ENCODE data around the gene PHF11. TPM values are rescaled to one million over a fixed set of nuclear protein-coding genes. Genes with fewer than 3 reads are reported as not detected.
"Not testable (repeated sequence)": the region's sequence is repeated elsewhere in the genome, so short reads cannot be mapped to it uniquely, and the experiment has no call there.

Gene PHF11
- total RNA-seq, 1 experiment from 2014 or later = 75.2 TPM

- H3K4me3 ChIP-seq (ENCODE audit: low read length) = no peak overlapping the region
- H3K9me2 ChIP-seq (replicated peaks; ENCODE audit: insufficient read depth, low read length) = no peaks in the 10 kb centered on the region
- H3K4me1 ChIP-seq (ENCODE audit: low read length) = no peaks in the 10 kb centered on the region
- no peak overlapping the region for H3K9ac ChIP-seq (ENCODE audit: low read length)
- no peak overlapping the region for H2AFZ ChIP-seq (ENCODE audit: low read length)
- no peaks in the 10 kb centered on the region for H3K9me3 ChIP-seq (ENCODE audit: low read length)
- H4K20me1 ChIP-seq (ENCODE audit: insufficient read depth, low read depth, low read length) = no peaks in the 10 kb centered on the region
- H3K36me3 ChIP-seq (ENCODE audit: insufficient read depth, low read length) = peaks cover 41% of the 10 kb centered on the region
- no peak overlapping the region for H3K27ac ChIP-seq (ENCODE audit: low read length)
- no peaks in the 10 kb centered on the region for H3K27me3 ChIP-seq (ENCODE audit: low read length)
- H3K79me2 ChIP-seq (ENCODE audit: low read length) = no peaks in the 10 kb centered on the region
- no peak for DNase-seq
- no peak overlapping the region for H3K4me2 ChIP-seq (ENCODE audit: low read depth, low read length, poor library complexity, severe bottlenecking)
Observed at GRCh38 chr13:49554387-49554786, 58.6 kb downstream of the PHF11 start.

- H3K36me3 ChIP-seq (ENCODE audit: insufficient read depth, low read length) = peaks cover 45% of the 10 kb centered on the region
- no peak overlapping the region for H3K27ac ChIP-seq (ENCODE audit: low read length)
- no peaks in the 10 kb centered on the region for H3K79me2 ChIP-seq (ENCODE audit: low read length)
- H3K4me1 ChIP-seq (ENCODE audit: low read length) = no peaks in the 10 kb centered on the region
- H3K9me2 ChIP-seq (replicated peaks; ENCODE audit: insufficient read depth, low read length) = no peaks in the 10 kb centered on the region
- no peak overlapping the region for H2AFZ ChIP-seq (ENCODE audit: low read length)
- H3K4me2 ChIP-seq (ENCODE audit: low read depth, low read length, poor library complexity, severe bottlenecking) = no peak overlapping the region
- H4K20me1 ChIP-seq (ENCODE audit: insufficient read depth, low read depth, low read length) = no peaks in the 10 kb centered on the region
- H3K9ac ChIP-seq (ENCODE audit: low read length) = no peak overlapping the region
- no peaks in the 10 kb centered on the region for H3K27me3 ChIP-seq (ENCODE audit: low read length)
- no peak overlapping the region for H3K4me3 ChIP-seq (ENCODE audit: low read length)
- H3K9me3 ChIP-seq (ENCODE audit: low read length) = no peaks in the 10 kb centered on the region
- no peak for DNase-seq
Observed at GRCh38 chr13:49559006-49559405, 63.3 kb downstream of the PHF11 start.

DNA sequence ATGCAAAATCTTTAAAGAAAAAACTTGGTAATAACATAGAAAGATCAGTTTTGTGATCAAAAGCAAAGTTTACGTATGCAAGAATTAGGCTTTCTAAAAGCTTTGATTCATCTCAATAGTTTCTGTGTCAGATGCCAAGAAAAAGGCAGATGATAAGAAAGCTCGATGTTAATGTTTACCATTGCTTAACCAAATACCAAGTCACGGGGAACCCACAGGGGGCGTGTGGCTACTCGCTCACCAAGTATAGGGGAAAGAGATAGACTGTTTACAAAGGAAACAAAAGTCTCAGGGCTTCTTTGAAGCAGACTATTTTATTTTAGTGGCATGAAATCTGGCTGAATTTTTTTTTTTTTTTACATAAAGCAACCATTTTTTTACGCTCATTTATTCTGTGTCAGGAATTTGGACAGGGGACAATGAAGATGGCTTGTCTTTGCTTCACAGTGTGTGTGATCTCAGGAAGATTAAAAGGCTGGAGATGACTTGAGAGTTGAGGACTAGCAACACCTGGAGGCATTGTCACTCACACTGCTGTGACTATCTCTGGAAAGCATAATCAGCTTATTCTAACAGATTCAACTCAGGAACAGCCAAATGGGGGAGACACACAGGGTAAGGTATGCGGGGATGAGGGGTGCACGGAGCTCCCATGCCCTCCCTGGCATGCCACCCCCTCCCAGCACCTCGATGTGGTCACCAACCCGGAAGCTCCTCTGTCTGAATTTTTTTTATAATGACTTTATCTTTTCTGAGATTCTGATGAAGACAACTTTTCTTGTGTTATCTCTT lies 64.7 kb downstream of the PHF11 start:
- Histone ChIP-seq H3K9me2 (replicated peaks; ENCODE audit: insufficient read depth, low read length) (no peaks in the 10 kb centered on the region), H3K9ac (ENCODE audit: low read length) (no peak overlapping the region), H2AFZ (ENCODE audit: low read length) (no peak overlapping the region), H3K27ac (ENCODE audit: low read length) (no peak overlapping the region), H3K79me2 (ENCODE audit: low read length) (no peaks in the 10 kb centered on the region), H3K4me1 (ENCODE audit: low read length) (no peaks in the 10 kb centered on the region), H3K36me3 (ENCODE audit: insufficient read depth, low read length) (peaks cover 34% of the 10 kb centered on the region), H3K27me3 (ENCODE audit: low read length) (no peaks in the 10 kb centered on the region), H3K4me3 (ENCODE audit: low read length) (no peak overlapping the region), H3K4me2 (ENCODE audit: low read depth, low read length, poor library complexity, severe bottlenecking) (no peak overlapping the region), H4K20me1 (ENCODE audit: insufficient read depth, low read depth, low read length) (no peaks in the 10 kb centered on the region), H3K9me3 (ENCODE audit: low read length) (no peaks in the 10 kb centered on the region)
- no peak for DNase-seq

DNA sequence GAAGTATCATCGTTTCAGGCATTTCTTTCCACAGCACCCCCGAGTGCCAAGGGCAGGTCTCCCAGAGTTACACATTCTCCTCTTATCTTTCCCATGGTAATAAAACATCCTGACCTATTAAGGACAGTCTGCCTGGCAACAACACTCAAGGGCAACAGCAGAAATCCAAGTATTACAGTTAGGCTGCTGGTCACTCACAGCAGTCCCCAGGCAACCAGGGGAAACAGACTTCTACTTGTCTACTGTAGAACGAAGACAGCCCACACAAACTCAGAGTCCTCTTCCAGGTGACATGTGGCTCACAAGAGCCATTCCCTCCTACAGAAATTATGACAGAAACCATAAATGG lies 65.3 kb downstream of the PHF11 start:
- H3K4me2 ChIP-seq (ENCODE audit: low read depth, low read length, poor library complexity, severe bottlenecking) = no peak overlapping the region
- no peaks in the 10 kb centered on the region for H3K27me3 ChIP-seq (ENCODE audit: low read length)
- H3K9me3 ChIP-seq (ENCODE audit: low read length) = no peaks in the 10 kb centered on the region
- no peaks in the 10 kb centered on the region for H4K20me1 ChIP-seq (ENCODE audit: insufficient read depth, low read depth, low read length)
- H3K4me3 ChIP-seq (ENCODE audit: low read length) = no peak overlapping the region
- no peak overlapping the region for H2AFZ ChIP-seq (ENCODE audit: low read length)
- no peaks in the 10 kb centered on the region for H3K4me1 ChIP-seq (ENCODE audit: low read length)
- H3K36me3 ChIP-seq (ENCODE audit: insufficient read depth, low read length) = peaks cover 29% of the 10 kb centered on the region
- no peak overlapping the region for H3K9ac ChIP-seq (ENCODE audit: low read length)
- no peak overlapping the region for H3K27ac ChIP-seq (ENCODE audit: low read length)
- H3K9me2 ChIP-seq (replicated peaks; ENCODE audit: insufficient read depth, low read length) = no peaks in the 10 kb centered on the region
- no peaks in the 10 kb centered on the region for H3K79me2 ChIP-seq (ENCODE audit: low read length)
- DNase-seq = no peak

DNA sequence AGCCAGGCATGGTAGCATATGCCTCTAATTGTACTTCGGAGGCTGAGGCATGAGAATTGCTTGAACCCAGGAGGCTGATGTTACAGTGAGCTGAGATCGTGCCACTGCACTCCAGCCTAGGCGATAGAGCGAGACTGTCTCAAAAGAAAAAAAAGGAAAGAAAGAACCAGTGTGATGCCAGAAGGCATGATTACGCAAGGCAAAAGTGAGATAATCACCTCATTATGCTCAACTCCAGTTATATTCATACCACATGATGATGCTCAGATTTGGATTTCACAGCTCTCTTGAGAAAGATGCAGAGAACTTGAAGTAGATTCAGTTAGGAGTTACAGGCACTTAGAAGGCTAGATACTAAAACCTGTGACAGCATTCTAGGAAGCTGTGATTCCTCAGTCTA lies 67.8 kb downstream of the PHF11 start:
- no peak overlapping the region for H3K4me2 ChIP-seq (ENCODE audit: low read depth, low read length, poor library complexity, severe bottlenecking)
- peaks cover 3% of the 10 kb centered on the region; the same call in 1 of the 2 replicates for H3K79me2 ChIP-seq (ENCODE audit: low read length)
- no peak for DNase-seq
- H3K9me3 ChIP-seq (ENCODE audit: low read length) = no peaks in the 10 kb centered on the region
- no peak overlapping the region for H3K4me3 ChIP-seq (ENCODE audit: low read length)
- no peaks in the 10 kb centered on the region for H3K27me3 ChIP-seq (ENCODE audit: low read length)
- no peak overlapping the region for H3K9ac ChIP-seq (ENCODE audit: low read length)
- H4K20me1 ChIP-seq (ENCODE audit: insufficient read depth, low read depth, low read length) = no peaks in the 10 kb centered on the region
- no peak overlapping the region for H3K27ac ChIP-seq (ENCODE audit: low read length)
- no peak overlapping the region for H2AFZ ChIP-seq (ENCODE audit: low read length)
- no peaks in the 10 kb centered on the region for H3K4me1 ChIP-seq (ENCODE audit: low read length)
- peaks cover 32% of the 10 kb centered on the region for H3K36me3 ChIP-seq (ENCODE audit: insufficient read depth, low read length)
- H3K9me2 ChIP-seq (replicated peaks; ENCODE audit: insufficient read depth, low read length) = no peaks in the 10 kb centered on the region

DNA sequence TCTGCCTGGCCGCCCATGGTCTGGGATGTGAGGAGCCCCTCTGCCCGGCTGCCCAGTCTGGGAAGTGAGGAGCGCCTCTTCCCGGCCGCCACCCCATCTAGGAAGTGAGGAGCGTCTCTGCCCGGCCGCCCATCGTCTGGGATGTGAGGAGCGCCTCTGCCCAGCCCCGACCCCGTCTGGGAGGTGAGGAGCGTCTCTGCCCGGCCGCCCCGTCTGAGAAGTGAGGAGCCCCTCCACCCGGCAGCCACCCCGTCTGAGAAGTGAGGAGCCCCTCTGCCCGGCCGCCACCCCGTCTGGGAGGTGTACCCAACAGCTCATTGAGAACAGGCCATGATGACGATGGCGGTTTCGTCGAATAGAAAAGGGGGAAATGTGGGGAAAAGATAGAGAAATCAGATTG lies 69.7 kb downstream of the PHF11 start:
- H3K9ac ChIP-seq (ENCODE audit: low read length); H3K4me2 ChIP-seq (ENCODE audit: low read depth, low read length, poor library complexity, severe bottlenecking); H3K27me3 ChIP-seq (ENCODE audit: low read length); H3K9me2 ChIP-seq (replicated peaks; ENCODE audit: insufficient read depth, low read length); H3K4me3 ChIP-seq (ENCODE audit: low read length); H4K20me1 ChIP-seq (ENCODE audit: insufficient read depth, low read depth, low read length); H2AFZ ChIP-seq (ENCODE audit: low read length); H3K4me1 ChIP-seq (ENCODE audit: low read length); DNase-seq; H3K9me3 ChIP-seq (ENCODE audit: low read length); H3K27ac ChIP-seq (ENCODE audit: low read length): not testable (repeated sequence)
- peaks cover 15% of the 10 kb centered on the region; the same call in 1 of the 2 replicates for H3K36me3 ChIP-seq (ENCODE audit: insufficient read depth, low read length)
- peaks cover 19% of the 10 kb centered on the region for H3K79me2 ChIP-seq (ENCODE audit: low read length)

DNA sequence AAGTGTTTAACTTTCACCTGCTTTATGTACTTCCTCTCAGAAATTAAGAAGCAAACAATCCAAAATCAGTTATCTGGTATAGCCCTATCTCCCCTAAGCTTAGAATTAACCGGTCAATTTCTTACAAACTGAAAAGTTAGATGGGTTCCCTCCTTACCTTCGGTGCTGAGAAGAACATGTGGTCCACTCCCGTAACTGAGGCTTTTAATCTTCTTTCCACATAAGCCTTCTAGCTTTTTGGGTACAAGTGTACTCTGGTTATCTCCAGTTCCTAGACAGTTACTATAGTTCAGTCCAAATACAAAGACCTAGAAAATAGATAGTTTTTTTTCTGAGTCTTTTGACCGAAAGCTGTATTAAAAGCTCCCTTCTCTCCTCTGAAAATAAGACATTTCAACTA lies 70.7 kb downstream of the PHF11 start:
- Histone ChIP-seq H3K4me3 (ENCODE audit: low read length) (no peak overlapping the region), H3K79me2 (ENCODE audit: low read length) (peaks cover 25% of the 10 kb centered on the region), H2AFZ (ENCODE audit: low read length) (no peak overlapping the region), H4K20me1 (ENCODE audit: insufficient read depth, low read depth, low read length) (no peaks in the 10 kb centered on the region), H3K36me3 (ENCODE audit: insufficient read depth, low read length) (peaks cover 9% of the 10 kb centered on the region; the same call in 1 of the 2 replicates), H3K4me1 (ENCODE audit: low read length) (peaks cover 6% of the 10 kb centered on the region; the same call in 1 of the 2 replicates), H3K27ac (ENCODE audit: low read length) (no peak overlapping the region), H3K9ac (ENCODE audit: low read length) (no peak overlapping the region), H3K4me2 (ENCODE audit: low read depth, low read length, poor library complexity, severe bottlenecking) (no peak overlapping the region), H3K9me2 (replicated peaks; ENCODE audit: insufficient read depth, low read length) (no peaks in the 10 kb centered on the region), H3K9me3 (ENCODE audit: low read length) (no peaks in the 10 kb centered on the region), H3K27me3 (ENCODE audit: low read length) (no peaks in the 10 kb centered on the region)
- no peak for DNase-seq

GRCh38 chr13:49567491-49567890 lies 71.7 kb downstream of the PHF11 start:
- H3K4me3 ChIP-seq (ENCODE audit: low read length) = no peak overlapping the region
- H3K36me3 ChIP-seq (ENCODE audit: insufficient read depth, low read length) = peaks cover 9% of the 10 kb centered on the region; the same call in 1 of the 2 replicates
- no peak overlapping the region for H2AFZ ChIP-seq (ENCODE audit: low read length)
- no peaks in the 10 kb centered on the region for H3K9me3 ChIP-seq (ENCODE audit: low read length)
- H3K9ac ChIP-seq (ENCODE audit: low read length) = no peak overlapping the region
- DNase-seq = no peak
- no peak overlapping the region for H3K27ac ChIP-seq (ENCODE audit: low read length)
- no peaks in the 10 kb centered on the region for H4K20me1 ChIP-seq (ENCODE audit: insufficient read depth, low read depth, low read length)
- H3K9me2 ChIP-seq (replicated peaks; ENCODE audit: insufficient read depth, low read length) = no peaks in the 10 kb centered on the region
- H3K4me2 ChIP-seq (ENCODE audit: low read depth, low read length, poor library complexity, severe bottlenecking) = no peak overlapping the region
- H3K79me2 ChIP-seq (ENCODE audit: low read length) = peaks cover 34% of the 10 kb centered on the region
- H3K4me1 ChIP-seq (ENCODE audit: low read length) = peaks cover 7% of the 10 kb centered on the region; the same call in 1 of the 2 replicates
- H3K27me3 ChIP-seq (ENCODE audit: low read length) = no peaks in the 10 kb centered on the region
